Progenitor cell of endocrine pancreas (in vitro differentiated cells): ENCODE results near the gene CNKSR3. TPM values are rescaled to one million over a fixed set of nuclear protein-coding genes. Genes with fewer than 3 reads are reported as not detected.

Experiments
- DNase-seq: peaks from one replicate; pipeline ENCODE4 v3.0.0; 2021; ENCODE audit warnings: low spot score; ENCODE audit not compliant: unreplicated experiment
- H3K27ac Mint-ChIP-seq: 2 replicates; pipeline ENCODE4 v1.8.0; 2021; ENCODE audit warnings: mild to moderate bottlenecking, moderate library complexity, mixed read lengths
- H3K27me3 Mint-ChIP-seq: 2 replicates; pipeline ENCODE4 v1.8.0; 2021; ENCODE audit warnings: mixed read lengths
- H3K36me3 Mint-ChIP-seq: 2 replicates; pipeline ENCODE4 v1.8.0; 2022; ENCODE audit warnings: mixed read lengths; ENCODE audit not compliant: insufficient read depth
- H3K4me1 Mint-ChIP-seq: 2 replicates; pipeline ENCODE4 v1.8.0; 2021; ENCODE audit warnings: low read depth, mixed read lengths
- H3K4me3 Mint-ChIP-seq: 2 replicates; pipeline ENCODE4 v1.8.0; 2021; ENCODE audit warnings: low read depth, mild to moderate bottlenecking, moderate library complexity, mixed read lengths
- H3K9me3 Mint-ChIP-seq: 2 replicates; pipeline ENCODE4 v1.8.0; 2021; ENCODE audit warnings: low read depth, mixed read lengths
- total RNA-seq: library from RNA; stranded (reverse); gene quantifications from 2 replicates; pipeline ENCODE4 v1.2.1, GENCODE V29; 2021
- TF ChIP-seq, protein P1 (sequence below): fragments of 200-600 bp; sonication (generic); IDR thresholded peaks from one replicate; pipeline ENCODE4 v1.5.0; 2021; ENCODE audit warnings: antibody characterized with exemption, mild to moderate bottlenecking; ENCODE audit not compliant: unreplicated experiment

The CNKSR3 gene
- total RNA-seq, 1 donor from 2014 or later = 20.3 TPM

DNA sequence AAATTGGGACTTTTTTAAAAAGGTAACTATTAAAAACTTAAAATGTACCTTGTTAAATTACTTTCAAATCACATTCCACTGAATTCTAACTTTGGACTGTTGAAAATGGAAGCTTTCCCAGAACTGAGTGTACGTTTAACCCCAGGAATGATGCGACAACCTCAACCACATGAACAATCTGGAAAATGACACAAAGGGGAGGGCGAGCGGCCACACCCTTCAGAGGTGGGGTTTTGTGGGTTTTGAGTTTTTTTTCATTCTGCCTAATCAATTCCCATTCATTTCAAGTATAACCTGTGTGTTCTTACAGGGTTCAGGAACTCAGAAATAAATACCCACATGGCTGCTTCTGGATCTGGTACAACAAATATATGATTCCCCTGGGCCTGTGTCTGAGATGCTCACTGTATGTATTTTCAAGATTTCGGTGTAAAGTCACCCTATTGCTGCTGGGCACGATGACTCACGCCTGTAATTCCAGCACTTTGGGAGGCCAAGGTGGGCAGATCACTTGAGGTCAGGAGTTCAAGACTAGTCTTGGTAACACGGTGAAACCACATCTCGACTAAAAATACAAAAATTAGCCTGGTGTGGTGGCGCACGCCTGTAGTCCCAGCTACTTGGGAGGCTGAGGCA is 21.6 kb downstream of the CNKSR3 start:
- no peak overlapping the region for H3K4me3 Mint-ChIP-seq
- TF ChIP-seq, protein P1, sequence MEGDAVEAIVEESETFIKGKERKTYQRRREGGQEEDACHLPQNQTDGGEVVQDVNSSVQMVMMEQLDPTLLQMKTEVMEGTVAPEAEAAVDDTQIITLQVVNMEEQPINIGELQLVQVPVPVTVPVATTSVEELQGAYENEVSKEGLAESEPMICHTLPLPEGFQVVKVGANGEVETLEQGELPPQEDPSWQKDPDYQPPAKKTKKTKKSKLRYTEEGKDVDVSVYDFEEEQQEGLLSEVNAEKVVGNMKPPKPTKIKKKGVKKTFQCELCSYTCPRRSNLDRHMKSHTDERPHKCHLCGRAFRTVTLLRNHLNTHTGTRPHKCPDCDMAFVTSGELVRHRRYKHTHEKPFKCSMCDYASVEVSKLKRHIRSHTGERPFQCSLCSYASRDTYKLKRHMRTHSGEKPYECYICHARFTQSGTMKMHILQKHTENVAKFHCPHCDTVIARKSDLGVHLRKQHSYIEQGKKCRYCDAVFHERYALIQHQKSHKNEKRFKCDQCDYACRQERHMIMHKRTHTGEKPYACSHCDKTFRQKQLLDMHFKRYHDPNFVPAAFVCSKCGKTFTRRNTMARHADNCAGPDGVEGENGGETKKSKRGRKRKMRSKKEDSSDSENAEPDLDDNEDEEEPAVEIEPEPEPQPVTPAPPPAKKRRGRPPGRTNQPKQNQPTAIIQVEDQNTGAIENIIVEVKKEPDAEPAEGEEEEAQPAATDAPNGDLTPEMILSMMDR = no peak
- no peak overlapping the region for H3K27ac Mint-ChIP-seq
- no peaks in the 10 kb centered on the region for H3K27me3 Mint-ChIP-seq
- peaks cover 3% of the 10 kb centered on the region for H3K36me3 Mint-ChIP-seq
- DNase-seq = no peak
- H3K4me1 Mint-ChIP-seq = peaks cover 5% of the 10 kb centered on the region
- no peaks in the 10 kb centered on the region for H3K9me3 Mint-ChIP-seq

DNA sequence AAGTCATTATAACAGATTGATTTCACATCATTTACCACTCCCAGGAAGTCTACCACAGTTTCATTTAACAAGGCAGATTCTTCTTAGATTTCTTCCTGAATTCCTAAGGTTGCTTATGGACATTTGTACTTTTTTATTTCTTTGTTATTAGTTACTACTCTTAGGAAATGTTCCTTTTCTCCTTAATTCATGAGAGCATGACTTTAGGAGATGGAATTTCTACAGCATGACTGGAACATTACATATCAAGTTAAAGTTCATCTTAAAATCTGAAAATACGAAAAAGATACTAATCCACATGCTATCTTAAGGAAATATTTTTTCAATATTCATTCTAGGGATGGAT is 22.3 kb downstream of the CNKSR3 start:
- no peaks in the 10 kb centered on the region for H3K27me3 Mint-ChIP-seq
- no peak overlapping the region for H3K4me3 Mint-ChIP-seq
- H3K4me1 Mint-ChIP-seq = peaks cover 5% of the 10 kb centered on the region
- TF ChIP-seq, protein P1 = no peak
- no peak overlapping the region for H3K27ac Mint-ChIP-seq
- DNase-seq = no peak
- H3K36me3 Mint-ChIP-seq = peaks cover 3% of the 10 kb centered on the region
- H3K9me3 Mint-ChIP-seq = no peaks in the 10 kb centered on the region

DNA sequence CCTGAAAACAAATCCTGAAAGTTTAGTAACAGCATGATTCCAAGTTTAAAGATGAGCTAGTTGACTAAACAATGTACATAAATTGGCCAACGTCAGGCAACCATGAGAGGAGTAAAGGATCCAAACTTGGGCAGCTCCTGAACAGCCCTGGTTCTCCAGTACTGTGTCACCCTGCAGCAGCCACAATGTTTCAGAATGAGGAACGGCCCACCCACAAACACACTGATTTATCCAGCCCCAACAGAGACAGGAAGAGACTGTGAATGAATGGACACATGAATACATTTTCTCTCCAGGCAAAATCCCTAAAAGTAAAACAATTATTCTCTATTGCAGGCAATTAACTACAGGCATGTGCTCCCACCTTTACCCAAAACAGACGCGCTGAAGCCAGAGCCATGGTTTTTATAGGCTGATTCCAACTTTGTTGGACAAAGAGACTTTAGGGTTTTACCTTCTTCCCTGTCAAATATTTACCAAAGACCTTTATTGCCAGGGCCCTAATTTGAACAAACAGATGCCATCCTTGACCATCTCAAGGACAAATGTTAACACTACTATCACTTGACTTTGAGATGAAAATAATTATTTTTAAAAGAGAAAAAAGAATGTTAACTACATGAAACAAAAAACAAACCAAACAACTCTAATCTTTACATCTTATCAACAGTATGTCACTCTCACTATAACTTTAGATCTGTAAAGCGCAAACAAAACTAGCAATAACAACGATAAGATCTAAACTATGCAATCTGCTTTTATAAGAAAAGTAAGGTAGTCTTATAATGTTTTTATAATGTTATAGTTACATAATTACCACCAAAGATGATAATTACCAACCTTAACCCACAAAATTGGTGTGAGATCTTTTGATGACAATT is 22.9 kb downstream of the CNKSR3 start:
- no peaks in the 10 kb centered on the region for H3K27me3 Mint-ChIP-seq
- peaks cover 3% of the 10 kb centered on the region for H3K36me3 Mint-ChIP-seq
- peaks cover 5% of the 10 kb centered on the region for H3K4me1 Mint-ChIP-seq

DNA sequence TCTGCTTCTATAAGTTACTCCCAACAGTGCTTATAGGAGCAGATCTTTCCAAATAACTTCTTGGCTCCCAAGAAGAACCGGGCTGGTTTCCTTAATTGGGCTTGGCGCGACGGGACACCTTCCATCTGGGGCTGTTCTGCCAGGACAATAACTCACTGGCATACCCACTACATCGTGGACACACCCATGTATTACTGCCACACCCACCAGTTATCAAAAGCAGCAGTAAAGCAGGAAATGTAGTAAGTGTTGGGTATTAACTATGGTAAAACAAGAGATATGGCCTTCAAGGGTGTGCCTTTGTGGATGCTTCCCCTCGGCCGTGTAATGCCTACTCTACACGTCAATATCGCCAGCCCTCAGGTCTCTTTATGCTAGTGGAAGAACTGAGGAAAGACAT is 24.7 kb downstream of the CNKSR3 start:
- no peaks in the 10 kb centered on the region for H3K27me3 Mint-ChIP-seq
- H3K27ac Mint-ChIP-seq = no peak overlapping the region
- no peak overlapping the region for H3K4me3 Mint-ChIP-seq
- H3K9me3 Mint-ChIP-seq = no peaks in the 10 kb centered on the region
- peaks cover 1% of the 10 kb centered on the region for H3K36me3 Mint-ChIP-seq
- peaks cover 5% of the 10 kb centered on the region for H3K4me1 Mint-ChIP-seq
- DNase-seq = no peak
- TF ChIP-seq, protein P1 = no peak

More for the DNA sequence above, 22.9 kb downstream of the CNKSR3 start:
- H3K27ac Mint-ChIP-seq = no peak overlapping the region
- TF ChIP-seq, protein P1 = no peak
- DNase-seq = no peak
- H3K4me3 Mint-ChIP-seq = no peak overlapping the region
- no peaks in the 10 kb centered on the region for H3K9me3 Mint-ChIP-seq

DNA sequence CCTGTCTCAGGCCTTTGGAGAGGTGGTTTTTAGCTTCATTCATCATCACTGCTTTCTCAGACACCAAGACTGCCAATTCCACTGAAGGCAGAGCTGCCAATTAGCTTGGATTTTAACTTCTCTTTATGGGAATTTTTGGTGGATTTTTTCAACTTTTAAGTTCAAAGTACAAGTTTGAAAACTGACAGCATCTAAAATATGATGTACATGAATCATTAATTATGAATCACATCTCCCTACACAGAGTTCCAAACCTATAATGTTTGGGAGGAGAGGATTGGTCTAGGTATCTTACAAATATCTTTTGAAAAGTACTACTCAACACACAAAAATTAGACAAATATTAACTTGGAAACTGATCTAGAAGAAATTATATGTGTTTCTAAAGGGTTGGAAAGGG is 25.5 kb downstream of the CNKSR3 start:
- no peaks in the 10 kb centered on the region for H3K27me3 Mint-ChIP-seq
- TF ChIP-seq, protein P1 = no peak
- no peak overlapping the region for H3K27ac Mint-ChIP-seq
- peaks cover 5% of the 10 kb centered on the region for H3K4me1 Mint-ChIP-seq
- no peak overlapping the region for H3K4me3 Mint-ChIP-seq
- H3K9me3 Mint-ChIP-seq = no peaks in the 10 kb centered on the region
- DNase-seq = no peak
- peaks cover 1% of the 10 kb centered on the region for H3K36me3 Mint-ChIP-seq
